PC-3 (cell line): ENCODE measurements around the gene NELFA.

Source experiments
- EZH2 ChIP-seq: fragments of 300-600 bp; sonication (generic); IDR thresholded peaks from one replicate; pipeline ENCODE4 v1.6.1; 2017; ENCODE audit warnings: antibody characterized with exemption, mild to moderate bottlenecking, low read length; ENCODE audit not compliant: unreplicated experiment
- EZH2phosphoT487 ChIP-seq: fragments of 300-600 bp; sonication (generic); IDR thresholded peaks from 2 replicates; pipeline ENCODE4 v1.6.1; 2018; ENCODE audit warnings: mild to moderate bottlenecking, antibody characterized with exemption, low read length, borderline replicate concordance
- TF ChIP-seq, protein P1 (sequence below): fragments of 300-600 bp; sonication (generic); conservative IDR thresholded peaks from 2 replicates; pipeline ENCODE4 v1.5.1; 2017; ENCODE audit warnings: antibody characterized with exemption, low read depth, mild to moderate bottlenecking, low read length

DNA sequence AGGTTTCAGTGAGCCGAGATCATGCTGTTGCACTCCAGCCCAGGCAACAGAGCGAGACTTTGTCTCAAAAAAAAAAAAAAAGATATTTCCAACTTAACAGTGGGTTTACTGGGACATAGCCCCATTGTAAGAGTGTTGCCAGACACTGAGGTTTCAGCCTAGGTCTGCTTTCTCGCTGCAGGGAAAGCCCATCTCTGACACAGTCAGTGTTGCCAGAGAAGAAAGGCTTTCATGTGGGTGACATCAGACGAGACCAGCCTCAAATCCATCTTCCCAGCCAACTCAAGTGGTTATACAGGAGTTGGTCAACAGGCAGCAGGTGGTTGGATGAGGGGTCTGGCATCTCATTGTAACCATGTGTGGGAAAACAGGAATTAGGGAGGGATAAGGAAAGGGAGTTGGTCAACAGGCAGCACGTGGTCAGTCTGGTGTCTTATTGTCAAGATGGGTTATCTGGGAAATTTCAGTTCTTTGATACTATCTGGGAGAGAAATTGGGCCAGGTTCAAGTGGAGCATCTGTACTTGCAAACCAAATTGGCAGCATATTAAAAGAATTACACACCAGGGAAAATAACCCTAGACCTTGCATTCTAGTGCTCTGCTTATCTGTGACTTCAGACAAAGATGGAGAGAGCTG is 41.1 kb downstream of the NELFA start:
- TF ChIP-seq EZH2phosphoT487 (no peak), EZH2 (no peak)
- TF ChIP-seq, protein P1, sequence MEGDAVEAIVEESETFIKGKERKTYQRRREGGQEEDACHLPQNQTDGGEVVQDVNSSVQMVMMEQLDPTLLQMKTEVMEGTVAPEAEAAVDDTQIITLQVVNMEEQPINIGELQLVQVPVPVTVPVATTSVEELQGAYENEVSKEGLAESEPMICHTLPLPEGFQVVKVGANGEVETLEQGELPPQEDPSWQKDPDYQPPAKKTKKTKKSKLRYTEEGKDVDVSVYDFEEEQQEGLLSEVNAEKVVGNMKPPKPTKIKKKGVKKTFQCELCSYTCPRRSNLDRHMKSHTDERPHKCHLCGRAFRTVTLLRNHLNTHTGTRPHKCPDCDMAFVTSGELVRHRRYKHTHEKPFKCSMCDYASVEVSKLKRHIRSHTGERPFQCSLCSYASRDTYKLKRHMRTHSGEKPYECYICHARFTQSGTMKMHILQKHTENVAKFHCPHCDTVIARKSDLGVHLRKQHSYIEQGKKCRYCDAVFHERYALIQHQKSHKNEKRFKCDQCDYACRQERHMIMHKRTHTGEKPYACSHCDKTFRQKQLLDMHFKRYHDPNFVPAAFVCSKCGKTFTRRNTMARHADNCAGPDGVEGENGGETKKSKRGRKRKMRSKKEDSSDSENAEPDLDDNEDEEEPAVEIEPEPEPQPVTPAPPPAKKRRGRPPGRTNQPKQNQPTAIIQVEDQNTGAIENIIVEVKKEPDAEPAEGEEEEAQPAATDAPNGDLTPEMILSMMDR: no peak
